T-cell (primary cell): ENCODE results near the gene EYA2. TPM values are rescaled to one million over a fixed set of nuclear protein-coding genes. Genes with fewer than 3 reads are reported as not detected.
A peak's percentile ranks its signal among the peaks of the same experiment; 100 is the strongest.

Experiments
- ATAC-seq, 4 experiments: fragments of 200-7000 bp in 3 of 4; fragments of 150-1000 bp in 1 of 4; cut with Tn5 transposase; replicated peaks in 1 of 4; 1 replicate in 3 of 4; 2 replicates in 1 of 4; pipeline ENCODE4 v1.10.0; 2021; ENCODE audit warnings: moderate library complexity in 3 of 4, mild to moderate bottlenecking in 2 of 4, moderate number of reproducible peaks in 1 of 4
- CTCF ChIA-PET, 2 donors: fragments of 300-600 bp; sonication (Branson Sonifier 250); formaldehyde crosslinking; loops; one replicate each; lab custom pipeline; 2022; ENCODE audit warnings: antibody characterized with exemption in 2 of 2; lab: Charles Lee
- POLR2A ChIA-PET, 2 donors: fragments of 300-600 bp; sonication (Branson Sonifier 250); formaldehyde crosslinking; loops; one replicate each; lab custom pipeline; 2022; ENCODE audit warnings: antibody characterized with exemption in 2 of 2; lab: Charles Lee
- DNase-seq, 35 experiments: peaks; one replicate each; pipeline versions ENCODE4 v3.0.0 to v3.0.0-alpha.2; 2013 to 2023
- H3K27ac ChIP-seq: one replicate; pipeline ENCODE4 v1.5.1; 2013; ENCODE audit warnings: low read length
- H3K27me3 ChIP-seq, 2 experiments: replicated peaks in 1 of 2; 1 replicate in 1 of 2; 2 replicates in 1 of 2; pipeline versions ENCODE4 v1.6.1 to v1.7.0; 2013; ENCODE audit warnings: low read length in 1 of 2, mixed read lengths in 1 of 2; ENCODE audit not compliant: control insufficient read depth in 2 of 2, insufficient read depth in 2 of 2; ENCODE audit errors: extremely low read depth in 1 of 2
- H3K36me3 ChIP-seq, 2 donors: 1 replicate in 1 of 2; 2 replicates in 1 of 2; pipeline versions ENCODE4 v1.6.1 to v1.7.0; 2013; ENCODE audit warnings: low read length in 1 of 2; ENCODE audit not compliant: control insufficient read depth in 2 of 2, insufficient read depth in 1 of 2; ENCODE audit errors: extremely low read depth in 1 of 2
- H3K4me1 ChIP-seq, 2 experiments: 1 replicate in 1 of 2; 2 replicates in 1 of 2; pipeline versions ENCODE4 v1.6.1 to v1.7.0; 2013; ENCODE audit warnings: low read length in 2 of 2, mixed read lengths in 1 of 2; ENCODE audit not compliant: insufficient read depth in 2 of 2, control insufficient read depth in 1 of 2; ENCODE audit errors: extremely low read depth in 1 of 2
- H3K4me3 ChIP-seq, 2 donors: 1 replicate in 1 of 2; 2 replicates in 1 of 2; pipeline versions ENCODE4 v1.5.1 to v1.7.0; 2013; ENCODE audit warnings: mild to moderate bottlenecking in 2 of 2, low read length in 1 of 2, moderate library complexity in 1 of 2; ENCODE audit not compliant: control insufficient read depth in 1 of 2; ENCODE audit errors: extremely low read depth in 1 of 2
- H3K9me3 ChIP-seq: 2 replicates; pipeline ENCODE4 v1.7.0; 2013
- H3K27ac Mint-ChIP-seq, 2 donors: one replicate each; pipeline ENCODE4 v1.8.0; 2020 to 2021; ENCODE audit warnings: mild to moderate bottlenecking in 2 of 2, mixed read lengths in 2 of 2
- H3K27me3 Mint-ChIP-seq, 2 donors: one replicate each; pipeline ENCODE4 v1.8.0; 2021 to 2022; ENCODE audit warnings: mixed read lengths in 2 of 2
- H3K36me3 Mint-ChIP-seq: one replicate; pipeline ENCODE4 v1.8.0; 2021; ENCODE audit warnings: mixed read lengths
- H3K4me1 Mint-ChIP-seq, 3 donors: one replicate each; pipeline ENCODE4 v1.8.0; 2020 to 2022; ENCODE audit warnings: mixed read lengths in 3 of 3, mild to moderate bottlenecking in 1 of 3
- H3K4me3 Mint-ChIP-seq, 3 donors: one replicate each; pipeline ENCODE4 v1.8.0; 2020 to 2022; ENCODE audit warnings: mild to moderate bottlenecking in 3 of 3, mixed read lengths in 3 of 3, moderate library complexity in 3 of 3
- H3K9me3 Mint-ChIP-seq, 3 donors: one replicate each; pipeline ENCODE4 v1.8.0; 2020 to 2022; ENCODE audit warnings: mixed read lengths in 3 of 3
- WGBS: methylation state at CpG from one replicate; pipeline ENCODE4 v1.1.5; 2013; ENCODE audit warnings: missing lambda C conversion rate; ENCODE audit not compliant: insufficient coverage; 5-methylcytosine and 5-hydroxymethylcytosine counted together
- total RNA-seq, 35 experiments: library from RNA in 6 of 35; stranded (reverse) in 6 of 35; fragments of 120-200 nt in 1 of 35; gene quantifications; one replicate each; pipeline versions ENCODE4 v1.2.1 to v1.2.4 and lab custom pipeline; 2013 to 2026

Gene EYA2
- total RNA-seq, 5 donors from 2014 or later (not counting 1 experiment from before 2014, with no cell fraction given), result not detected

DNA sequence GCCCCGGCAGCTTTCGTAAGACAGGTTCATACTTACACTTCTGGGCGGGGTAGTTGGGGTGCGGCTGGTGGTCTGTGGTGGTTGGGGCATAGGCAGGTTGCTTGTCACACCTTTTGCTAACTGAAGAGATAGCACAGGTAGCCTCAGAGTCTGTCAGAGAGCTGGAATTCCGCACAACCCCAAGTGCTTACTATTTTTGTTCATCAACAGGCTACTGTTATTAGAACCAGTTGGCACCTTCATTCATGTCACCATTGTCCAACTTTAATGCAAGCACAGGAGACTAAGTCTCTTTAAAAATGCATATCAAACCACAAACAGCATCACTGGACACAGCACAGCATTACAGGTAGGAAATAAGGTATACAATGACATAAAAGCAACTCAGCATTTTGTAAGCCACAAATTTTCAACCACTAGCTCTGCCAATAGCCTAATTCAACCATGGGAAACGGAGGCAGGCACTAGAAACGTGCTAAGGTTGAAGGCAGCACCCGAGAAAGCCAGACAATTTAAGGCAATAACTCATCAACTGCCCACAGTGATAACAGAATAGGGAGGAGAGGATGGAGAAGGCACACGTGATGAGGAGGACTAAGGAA is 318.1 kb downstream of the EYA2 start:
- DNase-seq (no peak), ATAC-seq (no peak)
- Mint-ChIP-seq H3K36me3 (peaks cover 29% of the 10 kb centered on the region), H3K27ac (no peak overlapping the region), H3K9me3 (no peaks in the 10 kb centered on the region), H3K4me3 (no peak overlapping the region), H3K4me1 (peaks cover 0 to 6% (median 0%) of the 10 kb centered on the region in 3 donors), H3K27me3 (no peaks in the 10 kb centered on the region)
- Histone ChIP-seq H3K4me1 (no peaks in the 10 kb centered on the region), H3K27me3 (no peaks in the 10 kb centered on the region), H3K36me3 (peaks cover 34 to 75% of the 10 kb centered on the region in 2 donors), H3K9me3 (no peaks in the 10 kb centered on the region), H3K4me3 (no peak overlapping the region), H3K27ac (no peak overlapping the region)
- CTCF ChIA-PET, result interaction anchor here (1.1 to 1.9 kb wide), 2 partner anchors 16 to 171 kb away, joined by 3 to 4 read pairs; no protein-coding TSS in a partner anchor
- WGBS, result 100% methylated on average over 3 of the region's 9 CpGs
- POLR2A ChIA-PET, result no interaction called here

DNA sequence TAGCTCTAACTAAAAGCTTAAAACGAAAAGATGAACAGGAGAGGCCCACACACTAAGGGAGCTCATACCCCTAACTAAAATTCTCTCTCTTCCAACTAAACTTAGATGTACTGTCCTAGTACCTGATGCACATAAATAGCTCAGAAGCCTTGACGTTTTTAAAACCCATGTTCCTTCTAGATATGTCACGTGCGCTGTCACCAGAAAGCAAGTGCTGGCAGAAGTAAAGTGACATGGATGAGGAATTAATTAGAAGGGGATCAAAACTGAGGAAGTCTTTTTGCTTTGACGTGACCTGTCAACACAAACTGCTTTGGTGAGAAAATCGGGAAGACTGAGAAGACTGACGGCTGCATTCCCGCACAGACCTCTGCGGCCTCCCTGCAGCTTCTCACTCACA is 319.3 kb downstream of the EYA2 start:
- ChIA-PET POLR2A (no interaction called here), CTCF (interaction anchor here (0.8 to 1.9 kb wide), 3 partner anchors 11 to 170 kb away, joined by 3 to 4 read pairs (median 4); no protein-coding TSS in a partner anchor)
- Histone ChIP-seq H3K4me3 (no peak overlapping the region), H3K9me3 (no peaks in the 10 kb centered on the region), H3K36me3 (peaks cover 31 to 79% of the 10 kb centered on the region in 2 donors), H3K4me1 (no peaks in the 10 kb centered on the region), H3K27ac (no peak overlapping the region), H3K27me3 (no peaks in the 10 kb centered on the region)
- Mint-ChIP-seq H3K4me1 (peaks cover 0 to 6% (median 0%) of the 10 kb centered on the region in 3 donors), H3K27ac (no peak overlapping the region), H3K4me3 (no peak overlapping the region), H3K27me3 (no peaks in the 10 kb centered on the region), H3K36me3 (peaks cover 40% of the 10 kb centered on the region), H3K9me3 (no peaks in the 10 kb centered on the region)
- WGBS, result 96% methylated on average over 8 of the region's 9 CpGs
- no peak for DNase-seq
- ATAC-seq, result no peak

DNA sequence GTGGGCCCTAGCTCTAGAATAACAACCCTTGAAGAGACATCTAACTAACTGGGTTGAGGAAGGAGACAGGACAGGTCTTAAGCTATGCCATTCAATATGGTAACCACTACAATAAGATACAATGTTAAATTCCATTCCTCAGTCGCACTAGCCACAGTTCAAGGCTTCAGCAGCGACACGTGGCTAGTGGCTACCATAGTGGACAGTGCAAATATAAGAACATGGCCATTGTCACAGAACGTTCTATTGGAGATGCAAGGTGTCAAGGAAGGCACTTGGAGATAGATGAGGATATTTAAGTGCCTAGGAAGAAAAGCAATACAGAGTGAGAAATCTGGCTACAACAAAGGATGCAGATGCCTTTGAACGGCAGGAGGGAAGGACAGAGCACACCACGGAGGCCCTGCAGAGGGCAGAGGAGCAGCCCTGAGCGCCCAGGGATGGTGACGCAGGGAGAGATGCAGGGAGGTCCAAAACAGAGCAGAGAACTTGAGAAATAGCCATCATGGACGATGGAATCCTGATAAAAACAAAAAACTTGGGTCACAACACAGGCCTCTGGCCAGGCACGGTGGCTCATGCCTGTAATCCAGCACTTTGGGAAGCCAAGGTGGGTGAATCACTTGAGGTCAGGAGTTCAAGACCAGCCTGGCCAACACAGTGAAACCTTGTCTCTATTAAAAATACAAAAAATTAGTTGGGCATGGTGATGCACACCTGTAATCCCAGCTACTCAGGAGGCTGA is 321.2 kb downstream of the EYA2 start:
- ATAC-seq (no peak), DNase-seq (no peak)
- Histone ChIP-seq H3K27ac (no peak overlapping the region), H3K4me3 (no peak overlapping the region), H3K27me3 (no peaks in the 10 kb centered on the region), H3K4me1 (no peaks in the 10 kb centered on the region), H3K9me3 (no peaks in the 10 kb centered on the region), H3K36me3 (peaks cover 20 to 78% of the 10 kb centered on the region in 2 donors)
- ChIA-PET POLR2A (no interaction called here), CTCF (interaction anchor here in 1 of 2 donors (0.7 kb wide), 1 partner anchor 365 kb away, joined by 4 read pairs; no protein-coding TSS in a partner anchor)
- Mint-ChIP-seq H3K9me3 (no peaks in the 10 kb centered on the region), H3K4me1 (peaks cover 0 to 6% (median 0%) of the 10 kb centered on the region in 3 donors), H3K27ac (peak overlapping the region in 1 of 2 donors; percentile 31), H3K36me3 (peaks cover 44% of the 10 kb centered on the region), H3K27me3 (no peaks in the 10 kb centered on the region), H3K4me3 (no peak overlapping the region)
- 96% methylated on average over 9 of the region's 10 CpGs for WGBS

DNA sequence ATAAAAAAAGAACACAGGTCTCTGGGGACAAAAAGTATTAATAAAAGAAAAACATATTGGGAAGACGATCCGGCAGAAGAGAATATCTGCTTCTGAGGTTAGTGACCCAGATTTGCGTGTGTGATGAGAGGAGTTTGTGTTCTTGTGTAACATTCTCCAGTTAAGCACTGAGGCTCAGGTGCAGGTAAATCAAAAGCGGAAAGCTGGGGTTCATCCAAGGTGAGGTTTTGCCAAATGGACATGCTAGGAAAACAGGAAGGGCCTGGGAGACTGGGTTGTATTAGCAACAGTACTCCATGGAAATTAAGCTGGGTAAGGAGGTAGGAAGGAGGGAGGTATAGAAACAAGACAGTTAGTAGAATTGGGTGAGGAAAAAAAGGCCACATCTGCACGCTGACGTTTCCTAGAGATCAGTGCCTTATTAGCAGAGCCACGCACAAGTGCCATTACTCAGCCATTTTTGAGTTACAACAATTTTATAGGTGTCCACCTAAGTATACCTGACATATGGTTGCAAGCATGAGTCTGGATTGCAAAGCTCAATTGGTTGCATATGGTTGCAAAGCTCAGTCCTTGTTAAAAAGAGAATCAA is 322.3 kb downstream of the EYA2 start:
- H3K27ac Mint-ChIP-seq, result peak overlapping the region in 1 of 2 donors; percentile 12
- POLR2A ChIA-PET, result no interaction called here
- H3K9me3 ChIP-seq, result no peaks in the 10 kb centered on the region
- no peak for ATAC-seq
- no peak overlapping the region for H3K27ac ChIP-seq
- H3K4me1 ChIP-seq, result no peaks in the 10 kb centered on the region
- WGBS, result 100% methylated on average over 6 of the region's 7 CpGs
- H3K4me3 Mint-ChIP-seq, result no peak overlapping the region
- H3K27me3 ChIP-seq, result no peaks in the 10 kb centered on the region
- H3K4me3 ChIP-seq, result no peak overlapping the region
- H3K36me3 ChIP-seq, result peaks cover 15 to 78% of the 10 kb centered on the region in 2 donors
- H3K36me3 Mint-ChIP-seq, result peaks cover 50% of the 10 kb centered on the region
- H3K9me3 Mint-ChIP-seq, result no peaks in the 10 kb centered on the region
- peaks cover 0 to 6% (median 0%) of the 10 kb centered on the region in 3 donors for H3K4me1 Mint-ChIP-seq
- no peak for DNase-seq
- CTCF ChIA-PET, result interaction anchor here (0.6 to 1.3 kb wide), 4 partner anchors 145 to 1426 kb away, joined by 3 to 4 read pairs (median 4); no protein-coding TSS in a partner anchor
- H3K27me3 Mint-ChIP-seq, result no peaks in the 10 kb centered on the region

DNA sequence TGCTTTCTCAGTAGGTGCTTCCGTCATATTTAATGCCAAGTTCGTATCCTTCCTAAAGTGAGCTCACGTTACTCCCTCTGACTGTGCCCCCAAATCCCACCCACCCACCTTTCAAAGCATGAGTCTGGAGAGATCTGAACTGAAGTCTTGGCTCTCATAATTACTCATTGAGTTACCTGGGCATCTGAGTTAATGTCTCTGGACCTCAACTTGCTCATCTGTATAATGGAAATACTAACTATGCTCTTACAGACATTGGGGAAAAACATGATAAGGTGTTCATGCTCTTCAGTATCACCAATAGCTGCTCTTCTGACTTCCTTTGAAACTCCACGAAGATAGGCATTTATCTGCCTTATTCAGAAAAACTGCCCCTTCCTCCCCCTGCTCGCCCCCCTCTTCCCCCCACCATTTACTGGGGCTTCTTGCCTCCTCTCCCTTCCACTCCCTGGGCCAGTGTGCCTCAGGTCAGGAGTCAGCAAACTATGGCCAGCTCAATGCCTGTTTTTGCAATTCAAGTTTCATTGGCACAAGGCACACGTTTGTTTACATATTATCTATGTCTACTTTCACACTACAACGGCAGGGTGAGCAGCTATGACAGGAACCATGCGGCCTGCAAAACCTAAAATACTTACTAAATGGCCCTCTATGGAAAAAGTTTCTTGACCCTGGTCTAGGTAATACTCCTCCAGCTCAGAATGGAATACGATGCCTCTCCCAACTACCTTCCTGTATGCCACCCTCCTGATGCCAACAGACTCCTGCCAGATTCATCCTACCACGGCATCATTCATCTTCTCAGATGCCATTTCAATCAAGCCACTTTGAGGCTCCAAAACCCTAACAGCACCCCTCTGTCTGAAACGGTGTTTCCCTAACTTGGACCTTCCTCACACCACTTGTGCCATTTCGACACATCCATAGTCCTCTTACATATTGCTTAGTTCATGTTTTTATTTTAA is 323.1 kb downstream of the EYA2 start:
- peak overlapping the region in 1 of 2 donors; percentile 25 for H3K27ac Mint-ChIP-seq
- CTCF ChIA-PET, result interaction anchor here (0.6 to 1.3 kb wide), 4 partner anchors 145 to 1425 kb away, joined by 3 to 4 read pairs (median 4); no protein-coding TSS in a partner anchor
- POLR2A ChIA-PET, result no interaction called here
- H3K36me3 ChIP-seq, result peaks cover 14 to 75% of the 10 kb centered on the region in 2 donors
- no peaks in the 10 kb centered on the region for H3K4me1 ChIP-seq
- H3K4me1 Mint-ChIP-seq, result peaks cover 2 to 6% (median 2%) of the 10 kb centered on the region in 3 donors
- H3K4me3 Mint-ChIP-seq, result no peak overlapping the region
- DNase-seq (no peak), ATAC-seq (no peak)
- no peaks in the 10 kb centered on the region for H3K9me3 Mint-ChIP-seq
- H3K9me3 ChIP-seq, result no peaks in the 10 kb centered on the region
- peaks cover 59% of the 10 kb centered on the region for H3K36me3 Mint-ChIP-seq
- H3K27ac ChIP-seq, result no peak overlapping the region
- H3K27me3 ChIP-seq, result no peaks in the 10 kb centered on the region
- no peaks in the 10 kb centered on the region for H3K27me3 Mint-ChIP-seq
- 96% methylated on average over 6 of the region's 12 CpGs for WGBS
- no peak overlapping the region for H3K4me3 ChIP-seq
